ENCODE results near the gene DACH1.

The DACH1 gene

GRCh38 chr13:71625694-71626093, 241.3 kb downstream of the DACH1 start:
- no peak for DNase-seq (ENCODE audit: low read depth in 2 of 2)

DNA sequence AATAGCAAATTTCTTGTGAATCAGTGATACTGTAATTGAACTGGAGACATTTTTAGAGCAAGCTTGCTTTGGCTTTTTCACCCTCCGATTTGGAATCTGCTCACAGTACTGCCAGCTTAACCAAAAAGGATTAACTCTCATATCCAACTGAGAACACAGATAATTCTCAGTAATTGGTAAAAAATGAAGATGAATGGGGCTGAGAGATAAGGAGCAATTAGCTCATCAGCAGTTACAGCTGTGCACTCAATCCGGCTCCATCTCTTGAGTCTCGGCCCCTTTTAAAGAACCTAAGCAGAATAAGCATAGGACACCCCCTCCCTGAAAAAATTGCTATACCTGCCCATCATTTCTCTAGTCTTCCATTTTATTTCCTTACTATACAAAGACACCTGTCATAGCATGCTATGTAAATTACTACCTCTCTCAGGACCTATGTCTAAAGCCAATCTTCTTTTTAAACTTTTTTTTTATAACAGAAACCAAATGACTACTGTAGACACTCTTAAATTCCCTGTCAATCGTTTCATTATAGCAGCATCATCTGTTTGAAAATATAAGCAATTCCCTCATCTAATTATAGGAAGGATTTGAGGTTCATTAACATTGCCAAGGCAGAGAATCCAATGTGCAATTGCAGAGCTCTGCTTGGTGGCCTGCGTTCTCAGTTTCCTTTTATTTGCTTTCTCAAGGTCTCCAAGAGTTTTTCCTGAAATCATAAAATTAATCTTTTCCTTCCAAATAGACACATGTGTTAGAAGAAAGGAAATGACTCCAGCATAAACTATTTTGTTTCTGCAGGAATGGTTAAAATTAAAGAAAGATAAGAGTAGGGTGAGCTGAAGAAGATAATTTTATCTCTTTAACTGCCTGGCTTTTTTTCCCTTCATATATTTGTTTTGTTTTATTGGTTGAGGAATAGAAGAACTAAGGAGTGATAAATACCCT, 242.1 kb downstream of the DACH1 start:
- no peak for DNase-seq (ENCODE audit: low read depth in 2 of 2)

DNA sequence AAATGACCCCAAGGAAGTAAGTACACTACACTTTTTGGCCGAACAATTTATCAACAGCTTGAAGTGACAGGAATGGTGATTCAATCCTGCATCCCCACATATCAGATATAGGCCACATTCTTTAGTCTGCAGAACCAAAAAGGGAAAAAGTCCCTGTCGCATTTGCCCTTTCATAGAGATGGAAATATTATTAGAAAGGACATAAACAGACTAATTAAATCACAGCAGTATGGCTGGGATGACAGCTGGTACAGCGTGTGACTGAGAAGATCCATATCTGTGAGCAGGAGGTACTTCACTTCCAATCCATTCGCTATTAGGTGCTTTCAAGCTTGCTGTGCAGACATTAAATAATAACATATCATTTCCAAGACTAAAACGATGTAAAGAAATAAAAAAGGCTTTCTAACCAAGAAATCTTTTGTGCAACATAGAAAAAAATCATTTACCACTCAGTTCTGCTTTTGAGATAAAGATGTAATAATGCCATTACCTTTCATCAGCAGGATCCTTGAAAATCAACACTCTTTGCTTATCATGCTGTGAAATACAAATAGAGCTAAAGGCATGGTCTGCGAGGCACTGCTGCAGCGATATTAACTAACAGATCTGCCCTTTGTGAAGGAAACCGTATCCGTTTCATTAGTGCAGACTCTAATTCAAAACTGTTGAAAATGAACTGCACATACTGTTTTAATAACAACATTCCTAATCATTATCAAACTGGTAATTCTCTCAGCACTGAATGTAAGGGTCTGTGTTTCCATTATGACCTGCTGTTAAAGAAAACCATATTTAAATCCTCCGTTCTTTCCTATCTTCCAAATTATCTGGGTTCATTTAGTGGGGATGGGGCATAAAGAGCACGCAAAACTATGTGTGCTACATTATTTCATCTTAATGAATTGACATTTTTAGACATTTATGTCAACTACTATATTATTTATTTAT, 245.6 kb downstream of the DACH1 start:
- DNase-seq (ENCODE audit: low read depth in 2 of 2) = no peak

DNA sequence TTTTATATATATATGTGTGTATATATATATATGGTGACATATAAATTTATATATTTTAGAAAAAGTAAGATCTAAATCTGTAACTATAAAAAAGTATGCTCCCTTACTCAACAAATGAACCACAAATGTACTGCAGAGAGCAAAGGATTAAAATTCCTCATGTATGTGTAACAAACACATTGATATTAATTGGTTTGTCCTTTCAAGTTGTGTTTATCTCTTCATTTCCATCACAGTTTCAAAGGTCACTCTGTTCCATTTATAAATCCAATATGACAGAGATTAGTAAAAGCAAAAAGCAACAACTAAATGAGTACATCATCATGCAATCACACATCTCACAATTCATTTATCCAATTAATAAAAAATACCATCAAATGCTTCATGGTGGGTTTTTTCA, 247.9 kb downstream of the DACH1 start:
- DNase-seq (ENCODE audit: low read depth in 2 of 2) = no peak

GRCh38 chr13:71618159-71618558, 248.8 kb downstream of the DACH1 start:
- DNase-seq (ENCODE audit: low read depth in 2 of 2) = no peak

DNA sequence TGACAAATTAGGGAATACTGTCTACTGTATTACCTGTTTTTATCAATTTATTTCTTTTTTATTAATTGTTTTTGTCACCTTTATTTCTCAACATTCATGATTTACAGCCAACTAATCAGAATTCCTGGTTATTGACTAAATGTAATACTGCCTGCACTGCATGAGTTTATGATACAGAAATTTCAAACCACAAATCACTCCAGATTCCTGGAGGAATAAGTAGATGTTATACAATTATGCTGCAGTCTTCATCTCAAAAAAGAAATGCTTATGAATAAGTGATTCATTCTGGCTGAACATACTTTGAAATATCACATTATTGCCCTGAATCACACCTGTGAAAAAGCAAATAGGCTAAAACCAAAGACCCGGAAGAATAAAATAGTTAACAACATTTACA, 249.7 kb downstream of the DACH1 start:
- DNase-seq (ENCODE audit: low read depth in 2 of 2) = no peak

DNA sequence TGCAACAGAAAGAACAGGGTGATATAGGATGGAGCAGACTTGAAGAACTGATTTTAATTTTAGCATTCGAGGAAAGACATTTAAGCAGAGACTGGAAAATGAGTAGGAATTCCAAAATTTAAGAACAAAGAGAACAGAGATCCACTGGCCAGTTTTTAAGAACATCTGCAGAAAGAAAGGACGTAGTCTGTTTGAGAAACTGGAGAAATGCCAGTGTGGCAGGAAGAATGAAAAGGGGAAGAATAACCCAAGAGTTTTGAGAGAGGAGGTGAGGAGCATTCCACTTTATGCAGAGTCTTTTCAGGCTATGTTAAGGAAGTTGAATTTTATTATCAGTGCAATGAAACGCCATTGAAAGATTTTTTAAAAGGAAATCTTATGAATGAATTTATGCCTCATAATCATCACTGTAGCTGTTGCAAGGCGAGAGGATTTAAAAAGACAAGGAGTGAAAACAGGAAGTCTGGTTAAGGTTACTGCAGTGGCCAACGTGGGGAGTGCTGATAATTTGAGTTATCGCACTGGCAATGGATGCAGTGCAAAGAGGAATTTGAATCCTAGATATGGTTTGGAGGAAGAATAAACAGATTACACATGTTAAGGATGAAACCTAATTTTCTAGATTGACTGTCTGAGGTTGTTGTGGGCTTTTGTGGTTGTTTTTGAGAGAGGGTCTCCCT, 253.8 kb downstream of the DACH1 start:
- DNase-seq (ENCODE audit: low read depth in 2 of 2) = no peak

GRCh38 chr13:71611292-71611691, 255.7 kb downstream of the DACH1 start:
- DNase-seq (ENCODE audit: low read depth in 2 of 2) = no peak

DNA sequence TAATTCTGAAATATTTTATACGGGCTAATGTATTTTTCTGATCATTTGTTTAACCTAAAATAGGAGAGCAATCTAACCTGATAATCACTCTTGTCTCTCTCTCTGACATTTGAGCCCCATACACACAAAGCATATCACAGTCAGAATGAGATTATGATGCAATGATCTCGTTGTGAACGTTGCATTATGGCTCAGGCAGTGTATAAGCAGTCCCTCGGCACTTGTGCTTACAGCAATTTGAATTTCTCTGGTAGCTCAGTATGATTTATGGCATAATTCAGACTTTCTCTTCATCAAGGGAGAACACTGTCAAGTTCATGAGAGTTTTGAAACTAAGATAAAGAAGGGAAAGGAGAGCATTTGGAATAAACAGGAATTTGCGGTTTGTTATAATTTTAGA, 256.1 kb downstream of the DACH1 start:
- DNase-seq (ENCODE audit: low read depth in 2 of 2) = no peak

GRCh38 chr13:71609271-71609670, 257.7 kb downstream of the DACH1 start:
- no peak for DNase-seq (ENCODE audit: low read depth in 2 of 2)

DNA sequence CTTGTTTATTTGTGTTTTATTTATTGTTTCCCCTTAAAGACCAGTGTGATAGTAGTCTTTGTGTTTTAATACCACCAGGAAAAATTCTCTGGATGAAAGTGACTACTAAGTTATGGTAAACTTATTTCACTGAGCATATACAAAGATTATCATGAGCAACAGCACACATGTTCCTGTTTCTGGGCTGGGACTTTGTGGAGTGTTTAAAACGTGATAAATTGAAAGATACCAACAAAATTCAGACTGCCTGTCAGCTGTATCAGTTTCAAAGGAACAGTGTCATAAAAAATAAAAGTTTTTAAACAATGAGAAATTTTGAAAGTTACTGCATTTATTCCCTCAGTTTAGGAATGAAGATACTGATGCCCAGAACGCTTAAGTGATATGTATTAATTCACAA, 259.4 kb downstream of the DACH1 start:
- no peak for DNase-seq (ENCODE audit: low read depth in 2 of 2)

DNA sequence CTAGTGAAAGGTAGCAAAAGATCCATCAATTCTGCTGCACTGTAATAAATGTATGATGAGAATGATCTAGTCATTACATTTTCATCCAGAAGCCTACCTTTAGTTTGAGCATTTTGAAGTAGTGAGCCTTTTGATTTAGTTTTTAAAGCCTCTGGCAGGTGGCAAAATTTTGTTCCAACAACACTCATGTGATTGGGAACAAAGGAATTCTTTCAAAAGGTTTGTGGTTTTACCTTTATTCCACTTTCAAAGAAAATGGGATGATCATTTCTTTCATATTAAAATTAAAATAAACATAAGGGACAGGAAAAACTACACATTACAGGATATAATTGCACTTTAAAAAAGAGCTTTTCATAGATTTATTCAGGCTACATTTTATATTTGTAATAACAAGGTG, 260.2 kb downstream of the DACH1 start:
- DNase-seq (ENCODE audit: low read depth in 2 of 2) = no peak

- DNase-seq (ENCODE audit: low read depth in 2 of 2) = no peak
Observed at GRCh38 chr13:71605744-71606143, 261.3 kb downstream of the DACH1 start.

DNA sequence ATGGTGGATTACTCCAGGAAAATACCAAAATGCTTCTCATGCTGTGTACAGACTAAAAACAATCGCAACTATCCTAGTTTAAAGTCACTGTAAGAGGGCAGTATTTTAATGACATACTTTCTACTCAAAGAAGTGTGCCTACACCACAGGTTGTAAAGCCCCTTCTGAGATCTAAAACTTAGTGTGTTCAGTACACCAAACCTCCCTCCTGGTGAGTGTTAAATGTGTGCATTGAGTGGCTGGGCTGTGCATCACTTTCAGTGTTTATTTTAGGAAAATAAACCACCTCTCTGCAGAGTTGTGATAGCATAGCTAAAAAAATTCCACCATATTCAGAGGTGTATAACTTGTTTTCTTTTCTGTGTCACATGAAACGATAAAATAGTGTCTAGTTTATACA, 263.7 kb downstream of the DACH1 start:
- no peak for DNase-seq (ENCODE audit: low read depth in 2 of 2)

GRCh38 chr13:71602344-71602743, 264.7 kb downstream of the DACH1 start:
- DNase-seq (ENCODE audit: low read depth in 2 of 2) = no peak

DNA sequence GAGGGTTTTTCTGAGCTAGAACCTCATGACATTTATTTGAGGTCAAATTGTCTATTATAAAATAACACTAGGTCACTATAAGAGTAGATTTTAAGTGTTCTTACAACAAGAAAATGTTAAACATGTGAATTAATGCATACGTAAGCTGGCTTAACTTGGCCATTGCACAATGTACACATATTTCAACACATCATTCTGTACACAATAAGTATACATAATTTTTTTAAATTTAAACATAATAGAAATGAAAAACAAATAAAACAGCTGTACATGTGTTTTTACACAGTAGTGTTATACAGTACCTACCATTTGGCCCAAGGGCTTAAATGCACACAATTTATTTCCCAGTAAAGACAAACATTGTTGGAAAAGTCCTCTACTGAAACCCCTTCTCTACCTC, 269.9 kb downstream of the DACH1 start:
- no peak for DNase-seq (ENCODE audit: low read depth in 2 of 2)

GRCh38 chr13:71596116-71596515, 270.9 kb downstream of the DACH1 start:
- no peak for DNase-seq (ENCODE audit: low read depth in 2 of 2)

- DNase-seq (ENCODE audit: low read depth in 2 of 2) = no peak
Observed at GRCh38 chr13:71593566-71593965, 273.4 kb downstream of the DACH1 start.

- DNase-seq (ENCODE audit: low read depth in 2 of 2) = no peak
Observed at GRCh38 chr13:71591374-71591773, 275.6 kb downstream of the DACH1 start.

GRCh38 chr13:71590654-71591148, 276.3 kb downstream of the DACH1 start:
- no peak for DNase-seq (ENCODE audit: low read depth in 2 of 2)

- no peak for DNase-seq (ENCODE audit: low read depth in 2 of 2)
Observed at GRCh38 chr13:71589032-71589431, 278.0 kb downstream of the DACH1 start.

DNA sequence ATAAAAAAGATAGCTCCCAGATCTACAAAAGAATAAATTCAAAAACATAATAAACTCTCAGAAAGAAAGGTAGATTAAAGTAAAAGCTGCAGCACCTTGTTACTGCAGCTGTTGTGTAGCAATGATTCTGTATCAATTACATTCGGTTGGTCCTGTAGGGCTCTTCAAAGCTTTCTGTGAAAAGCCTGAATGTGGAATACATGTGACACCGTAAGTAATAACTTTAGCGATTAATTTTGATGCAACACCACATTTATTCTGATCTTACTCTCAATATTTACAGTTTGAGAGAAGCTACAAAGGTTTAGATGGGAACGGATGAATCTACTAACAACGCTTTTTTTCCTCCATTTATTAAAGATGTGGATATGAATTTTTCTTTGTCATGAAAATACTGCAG, 279.2 kb downstream of the DACH1 start:
- DNase-seq (ENCODE audit: low read depth in 2 of 2) = no peak

All from fibroblast of skin of left biceps (primary cell).